SK-N-SH treated with all-trans-retinoic acid at 6 μM for 48 hours (cell line): ENCODE results near the gene SART1.

Experiments
- ATAC-seq: fragments of 200-7000 bp; cut with Tn5 transposase; 3 replicates; pipeline ENCODE4 v1.9.1; 2020; ENCODE audit warnings: mild to moderate bottlenecking, moderate library complexity
- BACH2 ChIP-seq: fragments of 250-450 bp; sonication (Bioruptor Pico); IDR thresholded peaks from 2 replicates; pipeline ENCODE4 v1.9.0; 2021; ENCODE audit warnings: mild to moderate bottlenecking, borderline replicate concordance
- CSDC2 ChIP-seq: fragments of 250-450 bp; sonication (Bioruptor Pico); IDR thresholded peaks from 2 replicates; pipeline ENCODE4 v1.5.0; 2020; ENCODE audit warnings: mild to moderate bottlenecking, moderate library complexity
- ESRRG ChIP-seq: fragments of 250-450 bp; sonication (Bioruptor Pico); IDR thresholded peaks from 2 replicates; pipeline ENCODE4 v1.6.1; 2021; ENCODE audit warnings: mild to moderate bottlenecking
- GLIS3 ChIP-seq: fragments of 250-450 bp; sonication (Bioruptor Pico); IDR thresholded peaks from 2 replicates; pipeline ENCODE4 v1.5.0; 2020; ENCODE audit warnings: mild to moderate bottlenecking, moderate library complexity
- ISL1 ChIP-seq: fragments of 250-450 bp; sonication (Bioruptor Pico); IDR thresholded peaks from 2 replicates; pipeline ENCODE4 v2.1.2; 2022; ENCODE audit warnings: mild to moderate bottlenecking, moderate library complexity
- OSR1 ChIP-seq: fragments of 250-450 bp; sonication (Bioruptor Pico); IDR thresholded peaks from 2 replicates; pipeline ENCODE4 v1.8.0; 2022; ENCODE audit warnings: moderate library complexity, mild to moderate bottlenecking, inconsistent platforms
- PPARA ChIP-seq: fragments of 250-450 bp; sonication (Bioruptor Pico); IDR thresholded peaks from 2 replicates; pipeline ENCODE4 v1.5.0; 2020; ENCODE audit warnings: mild to moderate bottlenecking, borderline replicate concordance
- RARB ChIP-seq: fragments of 250-450 bp; sonication (Bioruptor Pico); IDR thresholded peaks from 2 replicates; pipeline ENCODE4 v1.8.0; 2021; ENCODE audit warnings: mild to moderate bottlenecking, moderate library complexity
- SNAI2 ChIP-seq: fragments of 250-450 bp; sonication (Bioruptor Pico); IDR thresholded peaks from 2 replicates; pipeline ENCODE4 v1.5.0; 2020; ENCODE audit warnings: mild to moderate bottlenecking, moderate library complexity
- TCF4 ChIP-seq: fragments of 250-450 bp; sonication (Bioruptor Pico); IDR thresholded peaks from 2 replicates; pipeline ENCODE4 v1.8.0; 2021; ENCODE audit warnings: mild to moderate bottlenecking, moderate library complexity, borderline replicate concordance
- TOX ChIP-seq: fragments of 250-450 bp; sonication (Bioruptor Pico); IDR thresholded peaks from 2 replicates; pipeline ENCODE4 v1.8.0; 2021; ENCODE audit warnings: mild to moderate bottlenecking, moderate library complexity, borderline replicate concordance
- ZC3H10 ChIP-seq: fragments of 250-450 bp; sonication (Bioruptor Pico); IDR thresholded peaks from 2 replicates; pipeline ENCODE4 v1.5.1; 2021; ENCODE audit warnings: mild to moderate bottlenecking, moderate library complexity
- ZFP3 ChIP-seq: fragments of 250-450 bp; sonication (Bioruptor Pico); IDR thresholded peaks from 2 replicates; pipeline ENCODE4 v1.5.0; 2020; ENCODE audit warnings: mild to moderate bottlenecking, moderate library complexity
- ZFP30 ChIP-seq: fragments of 450-650 bp; formaldehyde crosslinking; IDR thresholded peaks from 2 replicates; pipeline ENCODE4 v1.5.0; 2022; ENCODE audit warnings: mild to moderate bottlenecking, moderate library complexity
- ZNF565 ChIP-seq: fragments of 450-650 bp; formaldehyde crosslinking; conservative IDR thresholded peaks from 2 replicates; pipeline ENCODE4 v1.5.0; 2020; ENCODE audit warnings: low read depth, mild to moderate bottlenecking, moderate library complexity
- ZNF70 ChIP-seq: fragments of 450-650 bp; formaldehyde crosslinking; IDR thresholded peaks from 2 replicates; pipeline ENCODE4 v1.5.0; 2020; ENCODE audit warnings: mild to moderate bottlenecking, moderate library complexity
- TF ChIP-seq, protein P1 (sequence below): fragments of 250-450 bp; sonication (Bioruptor Pico); IDR thresholded peaks from 2 replicates; pipeline ENCODE4 v1.8.0; 2021; ENCODE audit warnings: low read depth, mild to moderate bottlenecking, moderate library complexity, borderline replicate concordance
- TF ChIP-seq, protein P2 (sequence below): fragments of 250-450 bp; sonication (Bioruptor Pico); IDR thresholded peaks from 2 replicates; pipeline ENCODE4 v1.5.1; 2020; ENCODE audit warnings: low read depth, mild to moderate bottlenecking, moderate library complexity
- TF ChIP-seq, protein P3 (sequence below): fragments of 250-450 bp; sonication (Bioruptor Pico); IDR thresholded peaks from 2 replicates; pipeline ENCODE4 v1.8.0; 2020; ENCODE audit warnings: mild to moderate bottlenecking, moderate library complexity, borderline replicate concordance
- TF ChIP-seq, protein P4 (sequence below): fragments of 250-450 bp; sonication (Bioruptor Pico); IDR thresholded peaks from 2 replicates; pipeline ENCODE4 v1.5.0; 2020; ENCODE audit warnings: mild to moderate bottlenecking, moderate library complexity

The SART1 gene

DNA sequence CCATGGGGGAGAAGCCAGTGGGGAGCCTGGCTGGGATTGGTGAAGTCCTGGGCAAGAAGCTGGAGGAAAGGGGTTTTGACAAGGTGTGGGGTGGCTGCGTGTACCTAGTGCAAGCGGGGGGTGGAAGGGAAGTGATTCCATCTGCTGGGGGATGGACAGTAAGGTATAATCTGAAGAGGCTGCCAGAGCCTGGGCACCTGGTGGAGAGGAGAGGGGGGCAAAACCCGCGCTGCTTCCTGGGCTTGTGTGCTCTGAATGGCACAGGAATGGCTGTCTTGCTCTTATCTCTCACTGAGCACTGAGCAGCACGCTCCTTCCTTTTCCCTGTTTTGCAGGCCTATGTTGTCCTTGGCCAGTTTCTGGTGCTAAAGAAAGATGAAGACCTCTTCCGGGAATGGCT is 41.8 kb downstream of the SART1 start:
- TF ChIP-seq CSDC2 (CRISPR knock-in tag) = no peak
- no peak for TF ChIP-seq ESRRG
- no peak for ATAC-seq

DNA sequence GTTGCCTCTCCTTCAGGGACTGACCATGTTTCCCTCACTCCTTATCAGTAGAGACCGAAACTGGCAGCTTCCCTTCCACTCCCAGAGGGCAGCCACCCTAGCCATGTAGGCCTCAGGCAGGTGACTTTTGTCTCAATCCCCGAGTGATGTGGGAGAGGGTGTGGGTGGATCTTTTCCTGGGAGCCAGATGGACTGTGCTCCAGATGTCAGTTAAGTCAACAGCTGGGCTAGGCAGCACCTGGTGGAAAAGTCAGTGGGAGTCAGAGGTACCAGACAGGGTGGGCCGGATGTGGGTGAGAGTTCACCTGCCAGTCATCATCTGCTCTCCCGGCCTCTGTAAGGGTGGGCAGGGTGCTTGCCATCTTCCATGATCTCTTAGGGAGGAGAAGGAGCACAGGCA is 42.7 kb downstream of the SART1 start:
- no peak for ATAC-seq
- no peak for TF ChIP-seq TCF4
- TF ChIP-seq PPARA (CRISPR knock-in tag) = no peak
- TF ChIP-seq, protein P1, sequence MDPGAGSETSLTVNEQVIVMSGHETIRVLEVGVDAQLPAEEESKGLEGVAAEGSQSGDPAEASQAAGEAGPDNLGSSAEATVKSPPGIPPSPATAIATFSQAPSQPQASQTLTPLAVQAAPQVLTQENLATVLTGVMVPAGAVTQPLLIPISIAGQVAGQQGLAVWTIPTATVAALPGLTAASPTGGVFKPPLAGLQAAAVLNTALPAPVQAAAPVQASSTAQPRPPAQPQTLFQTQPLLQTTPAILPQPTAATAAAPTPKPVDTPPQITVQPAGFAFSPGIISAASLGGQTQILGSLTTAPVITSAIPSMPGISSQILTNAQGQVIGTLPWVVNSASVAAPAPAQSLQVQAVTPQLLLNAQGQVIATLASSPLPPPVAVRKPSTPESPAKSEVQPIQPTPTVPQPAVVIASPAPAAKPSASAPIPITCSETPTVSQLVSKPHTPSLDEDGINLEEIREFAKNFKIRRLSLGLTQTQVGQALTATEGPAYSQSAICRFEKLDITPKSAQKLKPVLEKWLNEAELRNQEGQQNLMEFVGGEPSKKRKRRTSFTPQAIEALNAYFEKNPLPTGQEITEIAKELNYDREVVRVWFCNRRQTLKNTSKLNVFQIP = no peak
- TF ChIP-seq ZFP3 (CRISPR knock-in tag) = no peak
- TF ChIP-seq ZNF565 (CRISPR knock-in tag) = no peak
- no peak for TF ChIP-seq ISL1 (CRISPR knock-in tag)
- TF ChIP-seq, protein P2, sequence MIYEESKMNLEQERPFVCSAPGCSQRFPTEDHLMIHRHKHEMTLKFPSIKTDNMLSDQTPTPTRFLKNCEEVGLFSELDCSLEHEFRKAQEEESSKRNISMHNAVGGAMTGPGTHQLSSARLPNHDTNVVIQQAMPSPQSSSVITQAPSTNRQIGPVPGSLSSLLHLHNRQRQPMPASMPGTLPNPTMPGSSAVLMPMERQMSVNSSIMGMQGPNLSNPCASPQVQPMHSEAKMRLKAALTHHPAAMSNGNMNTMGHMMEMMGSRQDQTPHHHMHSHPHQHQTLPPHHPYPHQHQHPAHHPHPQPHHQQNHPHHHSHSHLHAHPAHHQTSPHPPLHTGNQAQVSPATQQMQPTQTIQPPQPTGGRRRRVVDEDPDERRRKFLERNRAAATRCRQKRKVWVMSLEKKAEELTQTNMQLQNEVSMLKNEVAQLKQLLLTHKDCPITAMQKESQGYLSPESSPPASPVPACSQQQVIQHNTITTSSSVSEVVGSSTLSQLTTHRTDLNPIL (CRISPR knock-in tag) = no peak
- no peak for TF ChIP-seq GLIS3
- TF ChIP-seq SNAI2 (CRISPR knock-in tag) = no peak
- TF ChIP-seq ESRRG = no peak

DNA sequence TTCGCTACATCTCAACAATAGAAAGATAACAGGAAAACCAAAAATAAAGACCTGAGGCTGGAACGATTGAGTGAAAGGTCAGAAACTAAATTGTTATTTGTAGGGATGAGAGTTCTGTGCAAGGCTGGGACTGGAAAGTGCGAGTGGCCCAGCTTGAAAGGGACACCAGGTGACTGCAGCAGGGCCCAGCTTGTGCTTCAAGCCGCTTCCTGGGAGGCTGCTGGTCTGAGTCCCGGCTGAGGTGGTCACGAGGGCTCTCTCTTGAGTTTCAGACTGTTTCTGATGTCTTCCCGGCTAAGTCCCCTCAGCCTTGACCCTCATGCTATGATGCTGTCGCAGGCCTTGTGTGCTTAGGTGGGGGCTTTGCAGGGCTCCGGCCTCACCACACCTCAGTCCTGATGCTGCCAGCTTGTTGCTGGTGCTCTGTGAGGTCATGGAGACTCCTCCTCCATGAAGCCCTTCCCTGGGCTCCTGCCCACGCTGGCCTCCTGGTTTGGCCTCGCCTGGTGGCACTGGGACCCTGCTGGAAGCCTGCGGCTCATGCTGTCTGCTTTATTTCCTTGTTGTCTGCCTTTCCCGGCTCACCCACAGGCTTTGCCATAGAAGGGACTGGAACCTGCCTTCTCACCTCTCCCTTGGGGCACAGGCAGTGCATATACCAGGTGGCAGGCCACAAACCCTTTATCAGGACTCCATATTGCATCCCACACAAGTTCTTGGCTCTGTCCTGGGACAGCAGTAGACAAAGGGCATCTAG is 44.8 kb downstream of the SART1 start:
- TF ChIP-seq ZC3H10 (CRISPR knock-in tag) = no peak
- TF ChIP-seq, protein P2 (CRISPR knock-in tag) = no peak
- TF ChIP-seq, protein P3, sequence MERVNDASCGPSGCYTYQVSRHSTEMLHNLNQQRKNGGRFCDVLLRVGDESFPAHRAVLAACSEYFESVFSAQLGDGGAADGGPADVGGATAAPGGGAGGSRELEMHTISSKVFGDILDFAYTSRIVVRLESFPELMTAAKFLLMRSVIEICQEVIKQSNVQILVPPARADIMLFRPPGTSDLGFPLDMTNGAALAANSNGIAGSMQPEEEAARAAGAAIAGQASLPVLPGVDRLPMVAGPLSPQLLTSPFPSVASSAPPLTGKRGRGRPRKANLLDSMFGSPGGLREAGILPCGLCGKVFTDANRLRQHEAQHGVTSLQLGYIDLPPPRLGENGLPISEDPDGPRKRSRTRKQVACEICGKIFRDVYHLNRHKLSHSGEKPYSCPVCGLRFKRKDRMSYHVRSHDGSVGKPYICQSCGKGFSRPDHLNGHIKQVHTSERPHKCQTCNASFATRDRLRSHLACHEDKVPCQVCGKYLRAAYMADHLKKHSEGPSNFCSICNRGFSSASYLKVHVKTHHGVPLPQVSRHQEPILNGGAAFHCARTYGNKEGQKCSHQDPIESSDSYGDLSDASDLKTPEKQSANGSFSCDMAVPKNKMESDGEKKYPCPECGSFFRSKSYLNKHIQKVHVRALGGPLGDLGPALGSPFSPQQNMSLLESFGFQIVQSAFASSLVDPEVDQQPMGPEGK (CRISPR knock-in tag) = no peak
- TF ChIP-seq RARB (CRISPR knock-in tag) = no peak
- no peak for TF ChIP-seq ZNF70
- no peak for TF ChIP-seq ESRRG
- TF ChIP-seq PPARA (CRISPR knock-in tag) = no peak
- no peak for TF ChIP-seq GLIS3
- no peak for TF ChIP-seq TOX (CRISPR knock-in tag)
- TF ChIP-seq, protein P4, sequence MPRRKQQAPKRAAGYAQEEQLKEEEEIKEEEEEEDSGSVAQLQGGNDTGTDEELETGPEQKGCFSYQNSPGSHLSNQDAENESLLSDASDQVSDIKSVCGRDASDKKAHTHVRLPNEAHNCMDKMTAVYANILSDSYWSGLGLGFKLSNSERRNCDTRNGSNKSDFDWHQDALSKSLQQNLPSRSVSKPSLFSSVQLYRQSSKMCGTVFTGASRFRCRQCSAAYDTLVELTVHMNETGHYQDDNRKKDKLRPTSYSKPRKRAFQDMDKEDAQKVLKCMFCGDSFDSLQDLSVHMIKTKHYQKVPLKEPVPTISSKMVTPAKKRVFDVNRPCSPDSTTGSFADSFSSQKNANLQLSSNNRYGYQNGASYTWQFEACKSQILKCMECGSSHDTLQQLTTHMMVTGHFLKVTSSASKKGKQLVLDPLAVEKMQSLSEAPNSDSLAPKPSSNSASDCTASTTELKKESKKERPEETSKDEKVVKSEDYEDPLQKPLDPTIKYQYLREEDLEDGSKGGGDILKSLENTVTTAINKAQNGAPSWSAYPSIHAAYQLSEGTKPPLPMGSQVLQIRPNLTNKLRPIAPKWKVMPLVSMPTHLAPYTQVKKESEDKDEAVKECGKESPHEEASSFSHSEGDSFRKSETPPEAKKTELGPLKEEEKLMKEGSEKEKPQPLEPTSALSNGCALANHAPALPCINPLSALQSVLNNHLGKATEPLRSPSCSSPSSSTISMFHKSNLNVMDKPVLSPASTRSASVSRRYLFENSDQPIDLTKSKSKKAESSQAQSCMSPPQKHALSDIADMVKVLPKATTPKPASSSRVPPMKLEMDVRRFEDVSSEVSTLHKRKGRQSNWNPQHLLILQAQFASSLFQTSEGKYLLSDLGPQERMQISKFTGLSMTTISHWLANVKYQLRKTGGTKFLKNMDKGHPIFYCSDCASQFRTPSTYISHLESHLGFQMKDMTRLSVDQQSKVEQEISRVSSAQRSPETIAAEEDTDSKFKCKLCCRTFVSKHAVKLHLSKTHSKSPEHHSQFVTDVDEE = no peak
- no peak for TF ChIP-seq OSR1
- TF ChIP-seq BACH2 (CRISPR knock-in tag) = no peak
- TF ChIP-seq, protein P1 = no peak
- no peak for TF ChIP-seq ZFP3 (CRISPR knock-in tag)
- TF ChIP-seq SNAI2 (CRISPR knock-in tag) = no peak
- TF ChIP-seq ISL1 (CRISPR knock-in tag) = no peak
- TF ChIP-seq ZNF565 (CRISPR knock-in tag) = no peak
- no peak for TF ChIP-seq TCF4
- no peak for TF ChIP-seq ZFP30 (CRISPR knock-in tag)
- no peak for ATAC-seq
